Bladder microvascular endothelial cell (primary cell): ENCODE measurements around the gene SH3RF3. TPM values are rescaled to one million over a fixed set of nuclear protein-coding genes. Genes with fewer than 3 reads are reported as not detected.

Experiments used
- total RNA-seq: library from RNA; depleted of rRNA; stranded (reverse); fragments of >200 nt; gene quantifications from 2 replicates; pipeline ENCODE4 v1.2.3, GENCODE V29; 2014

Gene SH3RF3
- total RNA-seq: 3.1 and 12.3 TPM in 2 replicates

DNA sequence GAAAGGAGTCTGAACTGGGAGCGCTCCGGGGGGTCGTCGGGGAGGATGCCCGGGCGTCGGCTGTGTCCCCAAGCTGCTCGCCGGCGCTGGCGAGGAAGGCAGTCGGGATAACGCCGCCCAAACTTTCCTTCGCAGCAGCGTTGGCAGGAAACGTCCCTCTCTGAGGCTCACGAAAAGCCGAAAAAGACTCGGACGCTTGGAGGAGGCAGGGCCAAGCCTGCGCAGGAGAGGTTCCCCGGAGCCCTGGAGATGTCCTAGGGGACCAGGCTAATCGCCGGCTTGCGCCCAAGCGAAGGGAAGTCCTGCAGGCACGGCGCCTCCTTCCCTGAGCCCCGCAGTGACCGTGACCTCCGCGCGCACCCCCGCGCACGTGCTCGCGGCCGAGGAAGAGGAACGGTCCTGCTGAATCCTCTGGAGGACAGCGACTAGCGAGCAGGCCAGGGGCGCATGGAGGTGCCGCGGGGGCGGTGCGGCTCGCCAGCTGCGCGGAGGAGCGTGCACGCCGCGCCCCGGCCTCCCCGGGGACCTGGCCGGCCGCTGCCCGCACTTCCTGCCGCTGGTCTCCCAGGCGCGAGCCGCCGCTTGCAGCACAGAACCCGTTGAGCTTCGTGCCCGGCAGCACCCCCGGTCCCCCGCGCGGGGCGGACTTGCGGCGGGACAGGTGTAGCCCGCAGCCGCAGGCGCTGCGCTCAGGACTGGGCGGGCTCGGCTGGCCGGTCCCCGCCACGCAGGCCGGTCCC lies at the start of gene SH3RF3:
Gene SH3RF3, plus strand, starts transcription at position 590 of the 740 bp plus-strand sequence.

Other genes with a start within 250 kb of the SH3RF3 start
- gene EDAR, start 140.0 kb upstream of the SH3RF3 start, total RNA-seq: not detected in 2 replicates